H9 (cell line): ENCODE results near the gene MAD1L1. TPM values are rescaled to one million over a fixed set of nuclear protein-coding genes. Genes with fewer than 3 reads are reported as not detected.

Experiments
- DNase-seq: peaks from one replicate; pipeline ENCODE4 v3.0.0-alpha.2; 2017
- H2AFZ ChIP-seq: one replicate; pipeline ENCODE4 v1.6.1; 2013; ENCODE audit warnings: mild to moderate bottlenecking, low read length, control low read depth, moderate library complexity
- H2AK5ac ChIP-seq: 2 replicates; pipeline ENCODE4 v1.6.1; 2013; ENCODE audit warnings: low read length, control low read depth, mixed read lengths; ENCODE audit not compliant: insufficient read length
- H2BK120ac ChIP-seq: one replicate; pipeline ENCODE4 v1.6.1; 2013; ENCODE audit warnings: low read depth, mild to moderate bottlenecking, low read length, control low read depth, inconsistent platforms; ENCODE audit not compliant: poor library complexity, severe bottlenecking
- H2BK12ac ChIP-seq: 2 replicates; pipeline ENCODE4 v1.6.1; 2013; ENCODE audit warnings: low read length, control low read depth, mixed read lengths, low read depth; ENCODE audit not compliant: insufficient read length
- H2BK15ac ChIP-seq: 2 replicates; pipeline ENCODE4 v1.6.1; 2013; ENCODE audit warnings: low read depth, low read length, control low read depth
- H2BK20ac ChIP-seq: one replicate; pipeline ENCODE4 v1.6.1; 2013; ENCODE audit warnings: low read depth, mild to moderate bottlenecking, low read length, control low read depth, inconsistent platforms; ENCODE audit not compliant: poor library complexity, severe bottlenecking
- H2BK5ac ChIP-seq: 2 replicates; pipeline ENCODE4 v1.6.1; 2013; ENCODE audit warnings: low read length, control low read depth, mixed read lengths; ENCODE audit not compliant: insufficient read length
- H3K14ac ChIP-seq: 2 replicates; pipeline ENCODE4 v1.6.1; 2013; ENCODE audit warnings: low read length, control low read depth; ENCODE audit not compliant: insufficient read depth
- H3K18ac ChIP-seq: 2 replicates; pipeline ENCODE4 v1.6.1; 2013; ENCODE audit warnings: low read depth, mild to moderate bottlenecking, mixed read lengths, low read length, control low read depth; ENCODE audit not compliant: insufficient read length
- H3K23ac ChIP-seq: 2 replicates; pipeline ENCODE4 v1.6.1; 2013; ENCODE audit warnings: low read length, control low read depth, mixed read lengths, low read depth; ENCODE audit not compliant: insufficient read length
- H3K23me2 ChIP-seq: 2 replicates; pipeline ENCODE4 v1.6.1; 2013; ENCODE audit warnings: low read depth, mild to moderate bottlenecking, mixed read lengths, low read length, control low read depth; ENCODE audit not compliant: insufficient read length, poor library complexity, severe bottlenecking
- H3K27ac ChIP-seq: 2 replicates; pipeline ENCODE4 v1.5.1; 2013; ENCODE audit warnings: low read length, control low read depth, mixed read lengths, low read depth; ENCODE audit not compliant: insufficient read length
- H3K27me3 ChIP-seq: 2 replicates; pipeline ENCODE4 v1.6.1; 2013; ENCODE audit warnings: low read length, control low read depth, inconsistent platforms; ENCODE audit not compliant: insufficient read depth
- H3K4ac ChIP-seq: 2 replicates; pipeline ENCODE4 v1.6.1; 2013; ENCODE audit warnings: low read depth, mild to moderate bottlenecking, control low read depth, inconsistent platforms, low read length, moderate library complexity
- H3K4me1 ChIP-seq: 2 replicates; pipeline ENCODE4 v1.6.1; 2013; ENCODE audit warnings: low read length, control low read depth, inconsistent platforms; ENCODE audit not compliant: insufficient read depth
- H3K4me2 ChIP-seq: 2 replicates; pipeline ENCODE4 v1.6.1; 2013; ENCODE audit warnings: low read length, control low read depth, mixed read lengths; ENCODE audit not compliant: insufficient read length, insufficient read depth
- H3K56ac ChIP-seq: 2 replicates; pipeline ENCODE4 v1.6.1; 2013; ENCODE audit warnings: low read depth, mild to moderate bottlenecking, mixed read lengths, low read length, control low read depth; ENCODE audit not compliant: insufficient read length
- H3K79me1 ChIP-seq: 2 replicates; pipeline ENCODE4 v1.6.1; 2013; ENCODE audit warnings: low read depth, mild to moderate bottlenecking, moderate library complexity, low read length, control low read depth, inconsistent platforms; ENCODE audit not compliant: insufficient read depth, poor library complexity, severe bottlenecking
- H3K79me2 ChIP-seq: 2 replicates; pipeline ENCODE4 v1.6.1; 2013; ENCODE audit warnings: low read length, control low read depth, inconsistent platforms; ENCODE audit not compliant: insufficient read depth
- H3K9ac ChIP-seq: 2 replicates; pipeline ENCODE4 v1.6.1; 2013; ENCODE audit warnings: low read length, control low read depth, mixed read lengths; ENCODE audit not compliant: insufficient read length; ENCODE audit errors: extremely low read depth
- H3K9me3 ChIP-seq: one replicate; pipeline ENCODE4 v1.6.1; 2013; ENCODE audit warnings: low read depth, low read length, inconsistent platforms; ENCODE audit not compliant: control insufficient read depth
- H3T11ph ChIP-seq: one replicate; pipeline ENCODE4 v1.6.1; 2013; ENCODE audit warnings: mild to moderate bottlenecking, low read length, control low read depth, inconsistent platforms
- H4K20me1 ChIP-seq: one replicate; pipeline ENCODE4 v1.6.1; 2013; ENCODE audit not compliant: control insufficient read depth, insufficient read length, insufficient read depth
- H4K5ac ChIP-seq: 2 replicates; pipeline ENCODE4 v1.6.1; 2013; ENCODE audit warnings: low read depth, mild to moderate bottlenecking, mixed read lengths, low read length, control low read depth; ENCODE audit not compliant: insufficient read length
- H4K8ac ChIP-seq: replicated peaks from 2 replicates; pipeline ENCODE4 v1.6.1; 2013; ENCODE audit warnings: low read length, control low read depth, mixed read lengths, low read depth; ENCODE audit not compliant: insufficient read length
- H4K91ac ChIP-seq: 2 replicates; pipeline ENCODE4 v1.6.1; 2013; ENCODE audit warnings: low read depth, mild to moderate bottlenecking, moderate library complexity, mixed read lengths, low read length, control low read depth; ENCODE audit not compliant: insufficient read length
- H3K27ac Mint-ChIP-seq, 3 experiments: 2 replicates in 2 of 3; 3 replicates in 1 of 3; pipeline ENCODE4 v1.8.0; 2020 to 2021; ENCODE audit warnings: mixed read lengths in 3 of 3, mild to moderate bottlenecking in 1 of 3, moderate library complexity in 1 of 3
- H3K27me3 Mint-ChIP-seq: 2 replicates; pipeline ENCODE4 v1.8.0; 2021; ENCODE audit warnings: low read depth, mild to moderate bottlenecking, moderate library complexity, mixed read lengths
- H3K36me3 Mint-ChIP-seq, 3 experiments: 2 replicates in 2 of 3; 3 replicates in 1 of 3; pipeline ENCODE4 v1.8.0; 2020 to 2021; ENCODE audit warnings: low read depth in 3 of 3, mixed read lengths in 3 of 3; ENCODE audit not compliant: insufficient read depth in 1 of 3
- H3K4me1 Mint-ChIP-seq, 2 experiments: 2 replicates each; pipeline ENCODE4 v1.8.0; 2020; ENCODE audit warnings: mixed read lengths in 2 of 2
- H3K4me3 Mint-ChIP-seq, 2 experiments: 2 replicates in 1 of 2; 3 replicates in 1 of 2; pipeline ENCODE4 v1.8.0; 2020 to 2021; ENCODE audit warnings: mild to moderate bottlenecking in 2 of 2, mixed read lengths in 2 of 2, moderate library complexity in 1 of 2
- H3K9me3 Mint-ChIP-seq, 2 experiments: 2 replicates in 1 of 2; 3 replicates in 1 of 2; pipeline ENCODE4 v1.8.0; 2020; ENCODE audit warnings: mild to moderate bottlenecking in 2 of 2, mixed read lengths in 2 of 2, moderate library complexity in 1 of 2
- WGBS: extraction: QIAGEN DNeasy Blood & Tissue Kit; methylation state at CpG from one replicate; pipeline ENCODE4 v1.1.7; 2013; ENCODE audit warnings: missing lambda C conversion rate, low lambda C conversion rate, mixed read lengths; ENCODE audit not compliant: insufficient read length; ENCODE audit errors: extremely low coverage; 5-methylcytosine and 5-hydroxymethylcytosine counted together
- total RNA-seq: library from RNA; stranded (reverse); gene quantifications from 2 replicates; pipeline ENCODE4 v1.2.1, GENCODE V29; 2021
- TF ChIP-seq, protein P1 (sequence below): fragments of 200-600 bp; sonication (generic); conservative IDR thresholded peaks from 3 replicates; pipeline ENCODE4 v1.8.0; 2021; ENCODE audit warnings: antibody characterized with exemption, mild to moderate bottlenecking

The MAD1L1 gene
- total RNA-seq, 1 experiment from 2014 or later: 39.0 TPM

DNA sequence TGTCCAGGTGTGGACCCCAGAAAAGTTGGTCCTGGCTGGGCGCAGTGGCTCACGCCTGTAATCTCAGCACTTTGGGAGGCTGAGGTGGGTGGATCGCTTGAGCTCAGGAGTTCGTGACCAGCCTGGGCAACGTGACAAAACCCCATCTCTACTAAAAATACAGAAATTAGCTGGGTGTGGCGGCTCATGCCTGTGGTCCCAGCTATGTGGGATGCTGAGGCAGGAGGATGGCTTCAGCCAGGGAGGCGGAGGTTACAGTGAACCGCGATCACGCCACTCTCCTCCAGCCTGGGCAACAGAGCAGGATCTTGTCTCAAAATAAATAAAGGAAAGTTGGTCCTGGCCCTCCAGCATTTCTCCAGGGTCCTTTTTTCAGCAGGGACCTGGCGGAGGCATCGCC is 10.7 kb upstream of the MAD1L1 start:
- H3K36me3 Mint-ChIP-seq: peaks cover 11 to 35% (median 24%) of the 10 kb centered on the region in 3 experiments
- Histone ChIP-seq H3K79me2 (peaks cover 6% of the 10 kb centered on the region; the same call in 1 of the 2 replicates), H4K5ac (no peak overlapping the region), H3K18ac (no peak overlapping the region), H3K9me3 (no peaks in the 10 kb centered on the region), H4K20me1 (no peaks in the 10 kb centered on the region), H4K91ac (no peak overlapping the region), H2BK5ac (no peak overlapping the region), H2BK12ac (no peak overlapping the region), H3K56ac (no peak overlapping the region), H3K27ac (no peak overlapping the region), H3K4ac (no peak overlapping the region), H2BK20ac (no peak overlapping the region), H4K8ac (no peak overlapping the region), H3K4me2 (peak overlapping the region; percentile 79), H2AFZ (no peak overlapping the region), H3K23ac (no peak overlapping the region), H3T11ph (no peak overlapping the region), H3K9ac (no peak overlapping the region), H3K79me1 (no peaks in the 10 kb centered on the region), H2AK5ac (no peak overlapping the region), H3K23me2 (peaks cover 7% of the 10 kb centered on the region), H3K14ac (no peak overlapping the region), H2BK120ac (no peak overlapping the region), H3K4me1 (no peaks in the 10 kb centered on the region; the same call in 1 of the 2 replicates), H3K27me3 (no peaks in the 10 kb centered on the region), H2BK15ac (no peak overlapping the region)
- no peaks in the 10 kb centered on the region for H3K9me3 Mint-ChIP-seq
- WGBS: no CpG with 5 or more reads among the region's 12 CpGs
- H3K4me3 Mint-ChIP-seq: peak overlapping the region; percentile 92 to 96
- peaks cover 11 to 18% of the 10 kb centered on the region in 2 experiments for H3K4me1 Mint-ChIP-seq
- 0 out of 7 replicates have a peak overlapping the region, but pooled peaks of 1 of the 3 experiments have one; percentile 40 for H3K27ac Mint-ChIP-seq
- TF ChIP-seq, protein P1, sequence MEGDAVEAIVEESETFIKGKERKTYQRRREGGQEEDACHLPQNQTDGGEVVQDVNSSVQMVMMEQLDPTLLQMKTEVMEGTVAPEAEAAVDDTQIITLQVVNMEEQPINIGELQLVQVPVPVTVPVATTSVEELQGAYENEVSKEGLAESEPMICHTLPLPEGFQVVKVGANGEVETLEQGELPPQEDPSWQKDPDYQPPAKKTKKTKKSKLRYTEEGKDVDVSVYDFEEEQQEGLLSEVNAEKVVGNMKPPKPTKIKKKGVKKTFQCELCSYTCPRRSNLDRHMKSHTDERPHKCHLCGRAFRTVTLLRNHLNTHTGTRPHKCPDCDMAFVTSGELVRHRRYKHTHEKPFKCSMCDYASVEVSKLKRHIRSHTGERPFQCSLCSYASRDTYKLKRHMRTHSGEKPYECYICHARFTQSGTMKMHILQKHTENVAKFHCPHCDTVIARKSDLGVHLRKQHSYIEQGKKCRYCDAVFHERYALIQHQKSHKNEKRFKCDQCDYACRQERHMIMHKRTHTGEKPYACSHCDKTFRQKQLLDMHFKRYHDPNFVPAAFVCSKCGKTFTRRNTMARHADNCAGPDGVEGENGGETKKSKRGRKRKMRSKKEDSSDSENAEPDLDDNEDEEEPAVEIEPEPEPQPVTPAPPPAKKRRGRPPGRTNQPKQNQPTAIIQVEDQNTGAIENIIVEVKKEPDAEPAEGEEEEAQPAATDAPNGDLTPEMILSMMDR: no peak
- DNase-seq: no peak
- no peaks in the 10 kb centered on the region; the same call in 1 of the 2 replicates for H3K27me3 Mint-ChIP-seq
